Fibroblast of skin of abdomen (primary cell): Measurements from ENCODE around the gene FIBCD1.
"Not testable (repeated sequence)": the region's sequence is repeated elsewhere in the genome, so short reads cannot be mapped to it uniquely, and the experiment has no call there.

Experiments used
- DNase-seq: peaks from one replicate; pipeline ENCODE4 v3.0.0-alpha.2; 2013

Gene FIBCD1

DNA sequence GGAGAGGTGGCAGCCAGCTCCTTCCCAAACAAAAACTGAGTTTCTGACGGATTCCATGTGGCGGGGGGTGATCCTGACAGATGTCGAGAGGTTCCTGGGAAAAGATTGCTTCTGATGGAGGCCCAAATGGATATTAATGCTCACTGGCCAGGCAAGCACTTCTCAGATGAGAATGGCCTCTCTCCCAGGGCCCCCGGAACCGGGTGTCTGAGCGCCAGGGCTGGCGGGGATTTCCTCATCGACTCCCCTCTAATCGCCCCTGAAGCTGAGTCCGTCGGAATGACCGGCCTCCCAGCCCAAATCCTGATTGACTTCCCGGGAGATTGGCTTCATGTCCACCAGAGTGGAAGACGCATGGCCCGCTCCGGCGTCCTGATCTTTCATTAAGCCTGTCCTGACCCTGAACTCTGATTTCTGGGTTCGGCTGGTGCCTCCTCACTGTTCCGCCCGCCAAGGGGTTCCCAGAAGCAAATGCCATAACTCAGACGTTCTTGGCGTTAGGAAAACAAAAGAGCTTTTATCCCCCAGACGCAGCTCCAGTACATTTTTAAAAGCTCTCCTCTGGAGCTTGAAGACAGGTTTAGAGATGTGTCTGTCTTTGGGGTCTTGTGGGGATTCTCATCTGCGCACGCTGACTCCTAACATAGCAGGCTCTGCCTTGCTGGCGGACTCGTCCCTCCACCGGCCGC lies 17.6 kb downstream of the FIBCD1 start:
- DNase-seq: no peak

- DNase-seq: no peak
These were observed 18.2 kb downstream of the FIBCD1 start for GRCh38 chr9:130920762-130921299.

DNA sequence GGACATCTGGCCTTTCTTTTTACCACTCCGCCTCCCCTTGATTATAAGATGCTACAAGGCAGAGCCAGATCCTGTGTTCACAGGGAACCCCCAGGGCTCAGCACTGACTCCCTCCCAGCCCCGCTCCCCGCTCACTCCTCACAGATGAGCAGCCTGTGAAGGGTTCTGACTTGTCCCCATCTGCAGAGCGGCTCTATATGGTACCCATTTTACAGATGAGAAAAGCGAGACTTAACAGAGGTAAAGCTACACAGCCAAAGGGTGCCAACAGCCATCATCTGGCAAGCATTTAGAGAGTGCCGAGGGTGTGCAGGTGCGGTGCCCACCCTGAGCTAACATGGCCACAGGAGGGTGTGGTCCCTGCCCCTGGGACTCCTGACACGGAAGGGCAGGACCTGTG lies 18.8 kb downstream of the FIBCD1 start:
- DNase-seq: no peak

- no peak for DNase-seq
These were observed 19.4 kb downstream of the FIBCD1 start for GRCh38 chr9:130919559-130920145.

- DNase-seq: no peak
These were observed 20.1 kb downstream of the FIBCD1 start for GRCh38 chr9:130918826-130919558.

DNA sequence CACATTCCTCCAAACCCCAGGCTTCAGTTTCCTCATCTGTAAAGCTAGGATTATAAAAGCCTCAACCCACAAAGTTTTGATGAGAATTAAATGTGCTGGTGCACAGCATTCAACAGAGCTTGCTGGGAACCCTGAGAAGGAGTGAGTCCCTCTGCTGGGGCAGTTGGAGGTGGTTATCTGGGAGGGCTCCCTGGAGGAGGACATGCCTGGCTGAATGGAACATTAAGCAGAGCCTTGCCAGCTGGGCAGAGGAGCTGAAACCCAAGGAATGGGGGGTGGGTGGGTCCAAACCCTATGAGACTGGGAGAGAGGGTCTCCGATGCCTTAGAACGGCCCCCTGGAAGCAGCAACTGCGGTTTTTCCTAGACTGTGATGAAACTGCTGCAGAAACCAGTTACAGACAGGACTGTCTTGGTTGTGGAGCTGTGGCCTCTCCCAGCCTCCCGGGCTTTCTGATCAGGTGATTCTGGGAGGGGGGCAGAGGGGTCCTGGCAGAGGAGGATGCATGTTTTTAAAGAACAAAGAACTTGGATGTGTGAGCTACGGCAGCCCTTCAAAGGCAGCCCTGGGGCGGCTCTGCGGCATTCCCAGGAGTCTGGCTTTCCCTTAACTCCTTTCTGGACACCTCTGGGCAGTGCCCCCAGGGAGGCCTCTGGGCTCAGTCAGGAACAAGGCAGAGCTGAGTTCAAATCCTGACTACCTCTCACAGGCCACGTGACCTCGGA lies 20.8 kb downstream of the FIBCD1 start:
- DNase-seq: no peak

GRCh38 chr9:130917168-130917960 lies 21.7 kb downstream of the FIBCD1 start:
- DNase-seq: no peak

GRCh38 chr9:130915096-130915447 lies 24.0 kb downstream of the FIBCD1 start:
- DNase-seq: no peak

- no peak for DNase-seq
These were observed 24.5 kb downstream of the FIBCD1 start for GRCh38 chr9:130914417-130915095.

GRCh38 chr9:130913599-130914416 lies 25.2 kb downstream of the FIBCD1 start:
- no peak for DNase-seq

DNA sequence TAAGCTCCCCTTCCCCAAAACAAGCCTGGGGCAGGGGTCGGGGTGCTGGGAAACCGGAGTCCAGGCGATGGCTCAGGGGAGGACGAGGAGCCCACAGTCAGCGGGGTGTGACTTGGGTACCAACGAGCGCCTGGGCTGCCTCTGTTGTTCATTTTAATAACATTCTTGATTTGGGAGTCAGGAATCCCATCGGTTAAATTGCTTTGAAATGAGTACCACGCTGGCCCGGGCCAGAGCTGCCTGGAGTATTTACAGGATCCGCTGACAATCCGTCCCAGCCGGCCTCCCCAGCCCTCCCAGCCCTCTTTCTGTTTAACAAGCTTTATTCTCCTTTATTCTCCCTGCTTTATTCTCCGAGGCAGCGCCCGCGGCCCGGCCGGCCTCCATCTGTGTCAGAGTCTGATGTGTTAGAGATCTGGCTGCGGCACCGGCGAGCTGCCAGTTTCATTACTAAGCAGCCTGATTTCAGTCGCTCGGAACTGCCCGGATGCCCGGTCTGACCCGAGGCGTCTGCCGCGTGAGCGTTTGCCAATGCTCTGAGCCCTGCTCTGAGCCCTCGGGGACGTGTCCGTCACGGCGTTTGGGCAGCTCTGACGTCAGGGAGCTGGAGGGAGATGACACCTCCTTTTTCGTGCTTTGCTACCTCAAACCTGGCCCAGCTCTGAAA lies 26.0 kb downstream of the FIBCD1 start:
- peak; percentile 46 for DNase-seq

- no peak for DNase-seq
These were observed 27.6 kb downstream of the FIBCD1 start for GRCh38 chr9:130911254-130912049.

DNA sequence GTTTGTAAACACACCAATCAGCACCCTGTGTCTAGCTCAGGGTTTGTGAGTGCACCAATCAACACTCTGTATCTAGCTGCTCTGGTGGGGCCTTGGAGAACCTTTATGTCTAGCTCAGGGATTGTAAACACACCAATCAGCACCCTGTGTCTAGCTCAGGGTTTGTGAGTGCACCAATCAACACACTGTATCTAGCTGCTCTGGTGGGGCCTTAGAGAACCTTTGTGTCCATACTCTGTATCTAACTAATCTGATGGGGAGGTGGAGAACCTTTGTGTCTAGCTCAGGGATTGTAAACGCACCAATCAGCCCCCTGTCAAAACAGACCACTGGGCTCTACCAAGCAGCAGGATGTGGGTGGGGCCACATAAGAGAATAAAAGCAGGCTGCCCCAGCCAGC lies 28.4 kb downstream of the FIBCD1 start:
- not testable (repeated sequence) for DNase-seq

DNA sequence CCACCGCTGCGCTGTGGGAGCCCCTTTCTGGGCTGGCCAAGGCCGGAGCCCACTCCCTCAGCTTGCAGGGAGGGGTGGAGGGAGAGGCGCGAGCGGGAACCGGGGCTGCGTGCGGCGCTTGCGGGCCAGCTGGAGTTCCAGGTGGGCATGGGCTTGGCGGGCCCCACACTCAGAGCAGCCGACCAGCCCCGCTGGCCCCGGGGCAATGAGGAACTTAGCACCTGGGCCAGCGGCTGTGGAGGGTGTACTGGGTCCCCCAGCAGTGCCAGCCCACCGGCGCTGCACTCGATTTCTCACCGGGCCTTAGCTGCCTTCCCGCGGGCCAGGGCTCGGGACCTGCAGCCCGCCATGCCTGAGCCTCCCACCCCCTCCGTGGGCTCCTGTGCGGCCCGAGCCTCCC lies 29.0 kb downstream of the FIBCD1 start:
- not testable (repeated sequence) for DNase-seq

DNA sequence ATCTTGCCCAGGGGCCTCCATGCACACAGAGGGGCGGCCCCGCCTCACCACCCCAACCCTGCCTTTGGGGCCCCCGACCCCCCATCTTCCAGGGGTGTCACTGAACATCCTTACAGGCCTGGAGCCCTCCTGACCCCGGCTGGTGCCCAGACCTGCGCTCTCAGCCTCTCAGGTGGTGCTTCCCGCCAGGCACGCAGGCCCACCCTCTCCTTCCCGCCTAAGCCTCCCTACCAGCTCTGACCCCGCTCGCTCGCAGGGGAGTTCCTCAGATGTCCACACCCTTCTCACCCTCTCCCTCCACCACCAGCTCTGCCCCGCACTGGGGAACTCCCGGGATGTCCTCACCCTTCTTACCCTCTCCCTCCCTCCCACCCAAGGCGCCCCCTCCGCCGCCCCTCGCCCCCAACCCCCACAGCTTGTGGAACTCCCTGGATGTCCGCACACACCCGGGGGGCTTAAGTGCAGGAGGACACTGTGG lies 30.1 kb downstream of the FIBCD1 start:
- DNase-seq: no peak

GRCh38 chr9:130908146-130908877 lies 30.7 kb downstream of the FIBCD1 start:
- no peak for DNase-seq

DNA sequence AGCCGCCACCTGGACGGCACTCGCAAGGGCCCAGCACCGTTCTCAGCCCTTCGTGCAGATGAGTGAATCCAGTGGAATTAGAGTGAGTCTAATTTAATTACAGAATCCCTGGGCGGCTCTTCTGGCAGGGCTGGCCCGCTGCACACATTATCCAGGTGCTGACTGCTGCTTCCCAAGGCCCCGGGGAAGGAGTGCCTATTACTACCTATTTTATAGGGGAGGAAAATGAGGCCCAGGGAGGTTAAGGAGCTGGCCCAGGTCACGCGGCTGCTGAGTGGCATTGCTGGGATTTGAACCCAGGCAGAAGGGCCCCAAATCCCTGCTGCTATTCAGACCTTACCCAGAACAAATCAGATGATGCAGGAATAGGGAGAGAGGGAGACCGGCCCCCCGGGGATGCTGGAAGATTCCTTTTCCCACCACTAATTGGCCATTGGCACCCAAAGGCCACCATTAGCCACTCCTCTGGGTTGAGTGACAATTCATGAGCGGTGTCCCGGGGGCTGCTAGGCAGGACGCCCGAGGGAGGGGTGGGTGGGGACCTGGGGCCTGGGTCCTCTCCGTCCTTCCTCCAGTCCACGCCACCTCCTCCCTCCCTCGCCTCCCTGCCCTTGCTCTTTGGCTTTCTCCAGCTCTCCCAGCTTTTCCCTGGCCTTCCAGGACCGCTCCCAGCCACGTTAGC lies 32.2 kb downstream of the FIBCD1 start:
- DNase-seq: no peak
